NCI-H1694 (cell line): ENCODE data around the gene BAZ2B.

Experiments used
- DNase-seq: peaks from one replicate; lab custom pipeline; 2025; lab: John Stamatoyannopoulos, UW

BAZ2B gene

GRCh38 chr2:159573846-159574606 lies 42.3 kb downstream of the BAZ2B start:
- DNase-seq: no peak

GRCh38 chr2:159573294-159573693 lies 43.1 kb downstream of the BAZ2B start:
- no peak for DNase-seq

GRCh38 chr2:159572459-159572858 lies 43.9 kb downstream of the BAZ2B start:
- DNase-seq: no peak

- DNase-seq: no peak
Measured at GRCh38 chr2:159571540-159572260, 44.6 kb downstream of the BAZ2B start.

GRCh38 chr2:159564081-159564480 lies 52.3 kb downstream of the BAZ2B start:
- no peak for DNase-seq

- no peak for DNase-seq
Measured at GRCh38 chr2:159562248-159562647, 54.1 kb downstream of the BAZ2B start.

- no peak for DNase-seq
Measured at GRCh38 chr2:159561786-159562185, 54.6 kb downstream of the BAZ2B start.

- no peak for DNase-seq
Measured at GRCh38 chr2:159561242-159561641, 55.1 kb downstream of the BAZ2B start.

GRCh38 chr2:159559034-159559433 lies 57.3 kb downstream of the BAZ2B start:
- DNase-seq: no peak

- no peak for DNase-seq
Measured at GRCh38 chr2:159558479-159558878, 57.9 kb downstream of the BAZ2B start.

- no peak for DNase-seq
Measured at GRCh38 chr2:159557437-159558034, 58.8 kb downstream of the BAZ2B start.

- no peak for DNase-seq
Measured at GRCh38 chr2:159555651-159556392, 60.5 kb downstream of the BAZ2B start.

- DNase-seq: no peak
Measured at GRCh38 chr2:159553727-159554126, 62.6 kb downstream of the BAZ2B start.

GRCh38 chr2:159551806-159552205 lies 64.5 kb downstream of the BAZ2B start:
- no peak for DNase-seq

GRCh38 chr2:159550231-159550630 lies 66.1 kb downstream of the BAZ2B start:
- no peak for DNase-seq

GRCh38 chr2:159549234-159549633 lies 67.1 kb downstream of the BAZ2B start:
- DNase-seq: no peak

GRCh38 chr2:159546716-159547430 lies 69.5 kb downstream of the BAZ2B start:
- DNase-seq: no peak

GRCh38 chr2:159546039-159546438 lies 70.3 kb downstream of the BAZ2B start:
- no peak for DNase-seq

GRCh38 chr2:159545085-159545484 lies 71.3 kb downstream of the BAZ2B start:
- DNase-seq: no peak

GRCh38 chr2:159542101-159542500 lies 74.2 kb downstream of the BAZ2B start:
- DNase-seq: no peak

- no peak for DNase-seq
Measured at GRCh38 chr2:159539701-159540100, 76.6 kb downstream of the BAZ2B start.

GRCh38 chr2:159538801-159539200 lies 77.5 kb downstream of the BAZ2B start:
- DNase-seq: no peak
